Measurements from ENCODE around the gene TFDP3.

DNA sequence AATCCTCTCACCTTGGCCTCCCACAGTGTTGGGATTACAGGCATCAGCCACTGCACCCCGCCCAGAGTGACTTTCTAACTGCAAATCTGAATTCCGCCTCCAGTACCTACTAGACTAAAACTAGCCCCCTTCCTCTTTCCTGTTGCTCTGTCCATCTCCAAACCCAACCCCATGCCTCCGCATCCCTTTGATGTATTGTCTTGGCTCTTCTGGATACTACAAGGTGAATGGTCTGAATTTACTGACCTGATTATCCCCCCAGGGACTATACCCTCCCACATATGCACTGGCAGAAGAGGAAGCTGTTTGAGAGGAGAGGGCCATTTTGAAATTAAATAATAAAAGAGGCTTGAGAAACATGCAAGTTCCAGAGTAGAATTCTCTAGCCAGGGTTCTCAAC is 17.7 kb upstream of the TFDP3 start:
- TF ChIP-seq, protein P1, sequence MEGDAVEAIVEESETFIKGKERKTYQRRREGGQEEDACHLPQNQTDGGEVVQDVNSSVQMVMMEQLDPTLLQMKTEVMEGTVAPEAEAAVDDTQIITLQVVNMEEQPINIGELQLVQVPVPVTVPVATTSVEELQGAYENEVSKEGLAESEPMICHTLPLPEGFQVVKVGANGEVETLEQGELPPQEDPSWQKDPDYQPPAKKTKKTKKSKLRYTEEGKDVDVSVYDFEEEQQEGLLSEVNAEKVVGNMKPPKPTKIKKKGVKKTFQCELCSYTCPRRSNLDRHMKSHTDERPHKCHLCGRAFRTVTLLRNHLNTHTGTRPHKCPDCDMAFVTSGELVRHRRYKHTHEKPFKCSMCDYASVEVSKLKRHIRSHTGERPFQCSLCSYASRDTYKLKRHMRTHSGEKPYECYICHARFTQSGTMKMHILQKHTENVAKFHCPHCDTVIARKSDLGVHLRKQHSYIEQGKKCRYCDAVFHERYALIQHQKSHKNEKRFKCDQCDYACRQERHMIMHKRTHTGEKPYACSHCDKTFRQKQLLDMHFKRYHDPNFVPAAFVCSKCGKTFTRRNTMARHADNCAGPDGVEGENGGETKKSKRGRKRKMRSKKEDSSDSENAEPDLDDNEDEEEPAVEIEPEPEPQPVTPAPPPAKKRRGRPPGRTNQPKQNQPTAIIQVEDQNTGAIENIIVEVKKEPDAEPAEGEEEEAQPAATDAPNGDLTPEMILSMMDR (conservative IDR thresholded peaks at IDR 0.05 in 1 of 2, IDR thresholded peaks at IDR 0.05 in 1 of 2; ENCODE audit: low read depth in 1 of 2, low read length in 2 of 2) = no peak
- TF ChIP-seq EZH2 (IDR thresholded peaks at IDR 0.05; ENCODE audit: low read length, missing control alignments) = no peak
